Measurements from ENCODE around the gene C1orf141.

C1orf141 gene

DNA sequence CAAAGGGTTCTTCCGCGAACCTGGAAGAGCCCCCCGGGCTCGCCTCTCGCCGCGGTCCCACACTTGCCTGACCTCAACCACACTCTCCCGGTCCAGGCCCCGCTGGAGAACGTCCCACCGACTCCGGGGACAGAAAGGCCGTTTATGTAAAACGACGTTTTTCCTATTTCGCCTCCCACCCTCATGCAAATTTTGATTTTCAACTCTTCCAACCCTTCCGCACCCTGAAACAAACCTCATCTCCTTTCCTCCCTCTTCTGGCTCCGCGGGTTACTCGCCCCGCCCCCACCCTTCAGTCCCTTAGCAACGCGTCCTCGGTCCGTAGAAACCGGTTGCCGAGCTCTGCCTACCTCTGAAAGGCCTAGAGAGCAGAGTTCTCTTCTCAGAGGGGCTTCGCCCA, at the start of gene C1orf141:
Gene C1orf141 (minus strand): TSS at position 276 of the 400 bp plus-strand sequence. CDS start 7,730 bp downstream, outside the sequence.
- POLR2A ChIA-PET: no interaction called here
- CTCF ChIA-PET: interaction anchor here (1.8 kb wide), 1 partner anchor 9 kb away, joined by 7 read pairs; no protein-coding TSS in a partner anchor
- no peak for DNase-seq (ENCODE audit: extremely low spot score)
- TF ChIP-seq, protein P1, sequence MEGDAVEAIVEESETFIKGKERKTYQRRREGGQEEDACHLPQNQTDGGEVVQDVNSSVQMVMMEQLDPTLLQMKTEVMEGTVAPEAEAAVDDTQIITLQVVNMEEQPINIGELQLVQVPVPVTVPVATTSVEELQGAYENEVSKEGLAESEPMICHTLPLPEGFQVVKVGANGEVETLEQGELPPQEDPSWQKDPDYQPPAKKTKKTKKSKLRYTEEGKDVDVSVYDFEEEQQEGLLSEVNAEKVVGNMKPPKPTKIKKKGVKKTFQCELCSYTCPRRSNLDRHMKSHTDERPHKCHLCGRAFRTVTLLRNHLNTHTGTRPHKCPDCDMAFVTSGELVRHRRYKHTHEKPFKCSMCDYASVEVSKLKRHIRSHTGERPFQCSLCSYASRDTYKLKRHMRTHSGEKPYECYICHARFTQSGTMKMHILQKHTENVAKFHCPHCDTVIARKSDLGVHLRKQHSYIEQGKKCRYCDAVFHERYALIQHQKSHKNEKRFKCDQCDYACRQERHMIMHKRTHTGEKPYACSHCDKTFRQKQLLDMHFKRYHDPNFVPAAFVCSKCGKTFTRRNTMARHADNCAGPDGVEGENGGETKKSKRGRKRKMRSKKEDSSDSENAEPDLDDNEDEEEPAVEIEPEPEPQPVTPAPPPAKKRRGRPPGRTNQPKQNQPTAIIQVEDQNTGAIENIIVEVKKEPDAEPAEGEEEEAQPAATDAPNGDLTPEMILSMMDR (IDR thresholded peaks at IDR 0.05; ENCODE audit: control extremely low read depth, extremely low read depth, low read depth, missing control alignments): no peak

DNA sequence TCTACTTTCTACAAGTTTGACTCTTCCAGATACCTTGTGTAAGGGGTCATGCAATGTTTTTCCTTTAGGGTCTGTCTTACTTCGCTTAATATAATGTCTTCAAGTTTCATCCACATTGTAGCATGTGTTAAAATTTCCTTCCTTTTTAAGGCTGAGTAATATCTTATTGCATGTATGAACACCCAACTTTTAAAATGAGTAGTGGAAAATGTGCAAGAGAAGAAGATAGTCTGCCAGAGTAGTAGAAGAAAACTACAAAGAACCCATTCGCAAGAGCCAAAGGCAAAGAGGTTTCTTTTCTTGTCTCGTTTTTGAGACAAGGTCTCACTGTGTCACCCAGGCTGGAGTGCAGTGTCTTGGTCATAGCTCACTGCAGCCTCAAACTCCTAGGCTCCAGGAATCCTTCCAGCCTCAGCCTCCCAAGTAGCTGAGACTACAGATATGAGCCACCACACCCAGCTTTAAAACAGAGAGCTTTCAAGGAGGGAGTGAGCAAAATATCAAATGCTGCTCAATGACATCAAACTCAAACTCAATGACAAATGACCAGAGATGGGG, 40.8 kb upstream of the C1orf141 start:
- POLR2A ChIA-PET: no interaction called here

DNA sequence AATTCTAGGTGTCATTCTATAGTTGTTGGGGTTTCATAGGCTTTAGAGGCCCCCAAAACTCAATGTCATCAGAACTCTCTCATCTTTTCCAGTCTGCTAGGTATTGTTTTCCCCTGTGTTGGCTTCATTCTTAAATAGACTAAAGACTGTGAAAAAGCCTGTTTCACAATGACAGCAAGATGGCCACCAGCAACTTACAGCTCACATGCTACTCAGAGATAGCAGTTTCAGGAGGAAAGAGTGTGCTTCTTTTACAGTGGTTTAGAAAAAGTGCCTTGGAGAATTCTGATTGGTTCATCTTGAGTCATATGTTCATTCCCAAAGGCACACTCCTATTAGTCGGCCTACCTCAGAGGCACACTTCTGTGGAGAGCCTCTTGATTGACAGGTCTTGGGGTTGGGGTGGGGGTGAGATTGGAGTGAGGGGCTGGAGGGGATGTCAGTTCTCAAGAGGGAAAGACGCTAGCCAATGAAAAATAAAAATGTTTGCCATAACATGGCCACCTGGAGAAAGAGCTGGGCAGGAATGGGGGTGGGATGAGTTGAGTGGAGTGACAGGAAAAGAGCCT, 40.0 kb upstream of the C1orf141 start:
- TF ChIP-seq, protein P1 (IDR thresholded peaks at IDR 0.05; ENCODE audit: control extremely low read depth, extremely low read depth, low read depth, missing control alignments): no peak

More for the DNA sequence above, 40.8 kb upstream of the C1orf141 start:
- TF ChIP-seq, protein P1 (IDR thresholded peaks at IDR 0.05; ENCODE audit: control extremely low read depth, extremely low read depth, low read depth, missing control alignments): no peak
- CTCF ChIA-PET: interaction anchor here (0.7 to 1.5 kb wide), 7 partner anchors 8 to 214 kb away, joined by 3 to 8 read pairs (median 3); no protein-coding TSS in a partner anchor
- no peak for DNase-seq (ENCODE audit: extremely low spot score)

DNA sequence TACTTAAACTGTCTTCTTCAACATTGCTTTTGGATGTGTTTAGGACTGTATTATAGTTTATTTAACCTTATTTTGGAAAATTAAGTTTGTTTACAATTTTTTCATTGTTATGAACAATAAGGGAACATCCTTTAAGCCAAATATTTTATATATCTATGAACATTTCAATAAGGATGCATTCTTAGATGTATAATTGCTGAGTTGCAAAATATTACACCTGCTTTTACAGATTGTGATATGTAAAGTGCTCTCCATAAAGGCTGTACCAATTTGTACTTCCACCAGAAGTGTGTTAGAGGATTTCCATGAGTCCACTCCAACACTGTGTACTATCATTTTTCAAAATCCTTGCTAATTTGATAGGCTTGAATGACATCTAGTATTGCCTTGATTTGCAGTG, 39.2 kb upstream of the C1orf141 start:
- TF ChIP-seq, protein P1 (IDR thresholded peaks at IDR 0.05; ENCODE audit: control extremely low read depth, extremely low read depth, low read depth, missing control alignments): no peak
- CTCF ChIA-PET: no interaction called here
- DNase-seq (ENCODE audit: extremely low spot score): no peak
- POLR2A ChIA-PET: no interaction called here

More for the DNA sequence above, 40.0 kb upstream of the C1orf141 start:
- no peak for DNase-seq (ENCODE audit: extremely low spot score)
- CTCF ChIA-PET: interaction anchor here (1.5 kb wide), 2 partner anchors 10 to 38 kb away, joined by 3 to 8 read pairs; no protein-coding TSS in a partner anchor
- POLR2A ChIA-PET: no interaction called here

DNA sequence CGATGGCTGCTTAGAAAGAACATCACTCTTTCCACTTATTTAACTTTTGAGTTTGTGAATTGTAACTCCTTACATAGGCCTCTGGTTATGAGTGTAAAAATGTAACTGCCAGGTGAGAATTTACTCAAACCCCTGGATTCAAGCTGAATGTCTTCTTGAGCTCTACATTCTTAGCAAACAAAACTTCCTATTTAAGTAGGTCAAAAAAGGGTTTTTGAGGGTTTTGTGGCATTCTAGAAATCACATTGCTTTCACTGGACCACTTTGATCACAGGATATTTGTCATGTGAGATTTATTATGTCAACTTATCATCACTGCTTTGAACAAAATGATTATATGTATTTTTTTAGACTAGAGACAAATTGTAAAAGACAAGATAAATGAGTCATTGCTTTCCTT, 37.2 kb upstream of the C1orf141 start:
- no peak for DNase-seq (ENCODE audit: extremely low spot score)
- TF ChIP-seq, protein P1 (IDR thresholded peaks at IDR 0.05; ENCODE audit: control extremely low read depth, extremely low read depth, low read depth, missing control alignments): no peak
- ChIA-PET CTCF (interaction anchor here (2.5 to 9.0 kb wide), 2 partner anchors 23 to 41 kb away, joined by 11 to 79 read pairs; no protein-coding TSS in a partner anchor), POLR2A (no interaction called here)

DNA sequence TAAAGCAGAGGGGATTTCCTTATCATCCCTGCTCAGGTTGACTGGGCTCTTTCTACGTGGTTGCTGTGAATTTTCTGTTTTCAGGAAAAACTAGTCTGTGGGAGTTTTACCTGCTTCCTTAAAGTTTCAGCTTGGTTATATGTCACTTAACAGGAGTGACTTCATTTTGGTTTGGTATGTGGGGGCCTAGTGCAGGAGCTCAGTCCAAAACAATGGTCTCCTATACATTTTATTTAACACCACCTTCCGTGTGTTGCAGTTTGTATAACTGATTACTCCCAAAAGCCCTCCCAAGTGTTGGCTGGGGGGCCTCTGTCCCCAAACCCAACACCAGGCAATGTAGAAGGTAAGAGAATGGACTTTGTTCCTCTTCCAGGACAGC, 36.8 kb upstream of the C1orf141 start:
- POLR2A ChIA-PET: no interaction called here
- CTCF ChIA-PET: interaction anchor here (1.1 to 9.0 kb wide), 4 partner anchors 9 to 41 kb away, joined by 3 to 79 read pairs (median 8); no protein-coding TSS in a partner anchor

More for the DNA sequence above, 36.8 kb upstream of the C1orf141 start:
- TF ChIP-seq, protein P1 (IDR thresholded peaks at IDR 0.05; ENCODE audit: control extremely low read depth, extremely low read depth, low read depth, missing control alignments): no peak
- no peak for DNase-seq (ENCODE audit: extremely low spot score)
